ENCODE measurements around the gene CLIP4. TPM values are rescaled to one million over a fixed set of nuclear protein-coding genes. Genes with fewer than 3 reads are reported as not detected.

Gene CLIP4
- total and polyA plus RNA-seq, 2 experiments from 2014 or later, result 0.06 to 0.14 TPM

DNA sequence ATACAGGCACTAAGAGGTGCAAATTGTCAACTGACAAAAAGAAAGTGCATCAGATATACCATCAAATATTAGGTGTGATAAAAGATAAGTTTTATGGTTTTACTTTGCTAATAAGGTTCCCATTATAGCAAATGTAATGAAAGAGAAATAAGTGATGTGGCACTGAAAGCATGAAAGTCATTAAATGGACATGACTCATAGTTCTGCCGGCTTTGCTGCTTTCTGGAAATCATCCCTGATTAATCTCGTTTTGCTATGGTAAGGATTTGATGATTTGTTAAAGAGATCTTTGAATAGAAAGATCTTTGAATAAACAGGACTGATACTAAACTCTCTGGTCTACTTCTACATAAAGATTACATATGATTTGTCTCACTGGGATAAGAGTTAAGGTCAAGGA lies 72.7 kb downstream of the CLIP4 start (continued):
- TF ChIP-seq, protein P1, sequence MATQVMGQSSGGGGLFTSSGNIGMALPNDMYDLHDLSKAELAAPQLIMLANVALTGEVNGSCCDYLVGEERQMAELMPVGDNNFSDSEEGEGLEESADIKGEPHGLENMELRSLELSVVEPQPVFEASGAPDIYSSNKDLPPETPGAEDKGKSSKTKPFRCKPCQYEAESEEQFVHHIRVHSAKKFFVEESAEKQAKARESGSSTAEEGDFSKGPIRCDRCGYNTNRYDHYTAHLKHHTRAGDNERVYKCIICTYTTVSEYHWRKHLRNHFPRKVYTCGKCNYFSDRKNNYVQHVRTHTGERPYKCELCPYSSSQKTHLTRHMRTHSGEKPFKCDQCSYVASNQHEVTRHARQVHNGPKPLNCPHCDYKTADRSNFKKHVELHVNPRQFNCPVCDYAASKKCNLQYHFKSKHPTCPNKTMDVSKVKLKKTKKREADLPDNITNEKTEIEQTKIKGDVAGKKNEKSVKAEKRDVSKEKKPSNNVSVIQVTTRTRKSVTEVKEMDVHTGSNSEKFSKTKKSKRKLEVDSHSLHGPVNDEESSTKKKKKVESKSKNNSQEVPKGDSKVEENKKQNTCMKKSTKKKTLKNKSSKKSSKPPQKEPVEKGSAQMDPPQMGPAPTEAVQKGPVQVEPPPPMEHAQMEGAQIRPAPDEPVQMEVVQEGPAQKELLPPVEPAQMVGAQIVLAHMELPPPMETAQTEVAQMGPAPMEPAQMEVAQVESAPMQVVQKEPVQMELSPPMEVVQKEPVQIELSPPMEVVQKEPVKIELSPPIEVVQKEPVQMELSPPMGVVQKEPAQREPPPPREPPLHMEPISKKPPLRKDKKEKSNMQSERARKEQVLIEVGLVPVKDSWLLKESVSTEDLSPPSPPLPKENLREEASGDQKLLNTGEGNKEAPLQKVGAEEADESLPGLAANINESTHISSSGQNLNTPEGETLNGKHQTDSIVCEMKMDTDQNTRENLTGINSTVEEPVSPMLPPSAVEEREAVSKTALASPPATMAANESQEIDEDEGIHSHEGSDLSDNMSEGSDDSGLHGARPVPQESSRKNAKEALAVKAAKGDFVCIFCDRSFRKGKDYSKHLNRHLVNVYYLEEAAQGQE (IDR thresholded peaks at IDR 0.05; ENCODE audit: unreplicated experiment), result no peak
- TF ChIP-seq JUNB (IDR thresholded peaks at IDR 0.05; ENCODE audit: unreplicated experiment) (no peak), ZNF114 (CRISPR knock-in tag; IDR thresholded peaks at IDR 0.05) (no peak), STAT1 (IDR thresholded peaks at IDR 0.05; ENCODE audit: unreplicated experiment) (no peak), NANOG (IDR thresholded peaks at IDR 0.05; ENCODE audit: borderline replicate concordance) (no peak), EZH2 (IDR thresholded peaks at IDR 0.05; ENCODE audit: low read depth, unreplicated experiment) (no peak), EZH2phosphoT487 (IDR thresholded peaks at IDR 0.05; ENCODE audit: unreplicated experiment) (no peak)
- TF ChIP-seq, protein P2, sequence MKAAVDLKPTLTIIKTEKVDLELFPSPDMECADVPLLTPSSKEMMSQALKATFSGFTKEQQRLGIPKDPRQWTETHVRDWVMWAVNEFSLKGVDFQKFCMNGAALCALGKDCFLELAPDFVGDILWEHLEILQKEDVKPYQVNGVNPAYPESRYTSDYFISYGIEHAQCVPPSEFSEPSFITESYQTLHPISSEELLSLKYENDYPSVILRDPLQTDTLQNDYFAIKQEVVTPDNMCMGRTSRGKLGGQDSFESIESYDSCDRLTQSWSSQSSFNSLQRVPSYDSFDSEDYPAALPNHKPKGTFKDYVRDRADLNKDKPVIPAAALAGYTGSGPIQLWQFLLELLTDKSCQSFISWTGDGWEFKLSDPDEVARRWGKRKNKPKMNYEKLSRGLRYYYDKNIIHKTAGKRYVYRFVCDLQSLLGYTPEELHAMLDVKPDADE (IDR thresholded peaks at IDR 0.05), result no peak

DNA sequence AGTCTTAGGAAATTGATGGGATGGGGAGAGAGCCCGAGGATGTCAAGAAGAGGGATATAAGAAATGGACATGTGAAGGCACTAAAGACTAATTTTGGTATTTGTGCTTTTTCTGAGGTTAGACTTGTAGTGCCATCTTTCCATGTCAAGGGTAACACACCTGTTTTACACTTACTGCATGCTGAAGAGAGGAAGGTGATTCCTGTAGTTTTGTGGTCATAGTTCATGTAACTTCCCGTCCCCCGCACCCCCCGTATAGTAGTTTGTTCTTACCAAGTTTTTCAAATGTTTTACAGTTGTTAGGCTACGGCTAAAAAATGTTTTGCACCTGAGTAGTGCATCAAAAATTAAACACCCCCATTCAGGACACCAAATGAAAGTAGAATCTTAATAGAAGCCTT lies 73.8 kb downstream of the CLIP4 start:
- H3K27ac Mint-ChIP-seq, result no peak overlapping the region
- no peaks in the 10 kb centered on the region for H3K27me3 Mint-ChIP-seq (ENCODE audit: insufficient read depth, low read depth, poor library complexity)
- H3K4me3 ChIP-seq, result no peak overlapping the region
- H3K4me2 ChIP-seq, result no peak overlapping the region
- ATAC-seq (no peak), DNase-seq (ENCODE audit: low spot score) (no peak)
- H3K27ac ChIP-seq (ENCODE audit: low read depth), result no peak overlapping the region
- no peak overlapping the region for H2AFZ ChIP-seq
- no peaks in the 10 kb centered on the region for H3K79me2 ChIP-seq (replicated peaks; ENCODE audit: insufficient read depth)
- peaks cover 8% of the 10 kb centered on the region for H3K9me3 Mint-ChIP-seq
- H3K4me3 Mint-ChIP-seq, result no peak overlapping the region
- H3F3A ChIP-seq (replicated peaks; ENCODE audit: low read depth), result no peaks in the 10 kb centered on the region
- H3K36me3 ChIP-seq (ENCODE audit: insufficient read depth), result no peaks in the 10 kb centered on the region
- no peaks in the 10 kb centered on the region for H3K27me3 ChIP-seq (ENCODE audit: insufficient read depth)
- H4K20me1 ChIP-seq (replicated peaks; ENCODE audit: insufficient read depth), result no peaks in the 10 kb centered on the region
- no peaks in the 10 kb centered on the region for H3K9me2 ChIP-seq (ENCODE audit: insufficient read depth)
- no peaks in the 10 kb centered on the region for H3K4me1 Mint-ChIP-seq
- TF ChIP-seq NANOG (IDR thresholded peaks at IDR 0.05; ENCODE audit: borderline replicate concordance), result no peak
- TF ChIP-seq, protein P3, sequence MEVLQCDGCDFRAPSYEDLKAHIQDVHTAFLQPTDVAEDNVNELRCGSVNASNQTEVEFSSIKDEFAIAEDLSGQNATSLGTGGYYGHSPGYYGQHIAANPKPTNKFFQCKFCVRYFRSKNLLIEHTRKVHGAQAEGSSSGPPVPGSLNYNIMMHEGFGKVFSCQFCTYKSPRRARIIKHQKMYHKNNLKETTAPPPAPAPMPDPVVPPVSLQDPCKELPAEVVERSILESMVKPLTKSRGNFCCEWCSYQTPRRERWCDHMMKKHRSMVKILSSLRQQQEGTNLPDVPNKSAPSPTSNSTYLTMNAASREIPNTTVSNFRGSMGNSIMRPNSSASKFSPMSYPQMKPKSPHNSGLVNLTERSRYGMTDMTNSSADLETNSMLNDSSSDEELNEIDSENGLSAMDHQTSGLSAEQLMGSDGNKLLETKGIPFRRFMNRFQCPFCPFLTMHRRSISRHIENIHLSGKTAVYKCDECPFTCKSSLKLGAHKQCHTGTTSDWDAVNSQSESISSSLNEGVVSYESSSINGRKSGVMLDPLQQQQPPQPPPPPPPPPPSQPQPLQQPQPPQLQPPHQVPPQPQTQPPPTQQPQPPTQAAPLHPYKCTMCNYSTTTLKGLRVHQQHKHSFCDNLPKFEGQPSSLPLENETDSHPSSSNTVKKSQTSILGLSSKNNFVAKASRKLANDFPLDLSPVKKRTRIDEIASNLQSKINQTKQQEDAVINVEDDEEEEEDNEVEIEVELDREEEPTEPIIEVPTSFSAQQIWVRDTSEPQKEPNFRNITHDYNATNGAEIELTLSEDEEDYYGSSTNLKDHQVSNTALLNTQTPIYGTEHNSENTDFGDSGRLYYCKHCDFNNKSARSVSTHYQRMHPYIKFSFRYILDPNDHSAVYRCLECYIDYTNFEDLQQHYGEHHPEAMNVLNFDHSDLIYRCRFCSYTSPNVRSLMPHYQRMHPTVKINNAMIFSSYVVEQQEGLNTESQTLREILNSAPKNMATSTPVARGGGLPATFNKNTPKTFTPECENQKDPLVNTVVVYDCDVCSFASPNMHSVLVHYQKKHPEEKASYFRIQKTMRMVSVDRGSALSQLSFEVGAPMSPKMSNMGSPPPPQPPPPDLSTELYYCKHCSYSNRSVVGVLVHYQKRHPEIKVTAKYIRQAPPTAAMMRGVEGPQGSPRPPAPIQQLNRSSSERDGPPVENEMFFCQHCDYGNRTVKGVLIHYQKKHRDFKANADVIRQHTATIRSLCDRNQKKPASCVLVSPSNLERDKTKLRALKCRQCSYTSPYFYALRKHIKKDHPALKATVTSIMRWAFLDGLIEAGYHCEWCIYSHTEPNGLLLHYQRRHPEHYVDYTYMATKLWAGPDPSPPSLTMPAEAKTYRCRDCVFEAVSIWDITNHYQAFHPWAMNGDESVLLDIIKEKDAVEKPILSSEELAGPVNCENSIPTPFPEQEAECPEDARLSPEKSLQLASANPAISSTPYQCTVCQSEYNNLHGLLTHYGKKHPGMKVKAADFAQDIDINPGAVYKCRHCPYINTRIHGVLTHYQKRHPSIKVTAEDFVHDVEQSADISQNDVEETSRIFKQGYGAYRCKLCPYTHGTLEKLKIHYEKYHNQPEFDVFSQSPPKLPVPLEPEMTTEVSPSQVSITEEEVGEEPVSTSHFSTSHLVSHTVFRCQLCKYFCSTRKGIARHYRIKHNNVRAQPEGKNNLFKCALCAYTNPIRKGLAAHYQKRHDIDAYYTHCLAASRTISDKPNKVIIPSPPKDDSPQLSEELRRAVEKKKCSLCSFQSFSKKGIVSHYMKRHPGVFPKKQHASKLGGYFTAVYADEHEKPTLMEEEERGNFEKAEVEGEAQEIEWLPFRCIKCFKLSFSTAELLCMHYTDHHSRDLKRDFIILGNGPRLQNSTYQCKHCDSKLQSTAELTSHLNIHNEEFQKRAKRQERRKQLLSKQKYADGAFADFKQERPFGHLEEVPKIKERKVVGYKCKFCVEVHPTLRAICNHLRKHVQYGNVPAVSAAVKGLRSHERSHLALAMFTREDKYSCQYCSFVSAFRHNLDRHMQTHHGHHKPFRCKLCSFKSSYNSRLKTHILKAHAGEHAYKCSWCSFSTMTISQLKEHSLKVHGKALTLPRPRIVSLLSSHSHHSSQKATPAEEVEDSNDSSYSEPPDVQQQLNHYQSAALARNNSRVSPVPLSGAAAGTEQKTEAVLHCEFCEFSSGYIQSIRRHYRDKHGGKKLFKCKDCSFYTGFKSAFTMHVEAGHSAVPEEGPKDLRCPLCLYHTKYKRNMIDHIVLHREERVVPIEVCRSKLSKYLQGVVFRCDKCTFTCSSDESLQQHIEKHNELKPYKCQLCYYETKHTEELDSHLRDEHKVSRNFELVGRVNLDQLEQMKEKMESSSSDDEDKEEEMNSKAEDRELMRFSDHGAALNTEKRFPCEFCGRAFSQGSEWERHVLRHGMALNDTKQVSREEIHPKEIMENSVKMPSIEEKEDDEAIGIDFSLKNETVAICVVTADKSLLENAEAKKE (CRISPR knock-in tag; IDR thresholded peaks at IDR 0.05), result no peak
- TF ChIP-seq ZNF114 (CRISPR knock-in tag; IDR thresholded peaks at IDR 0.05), result no peak
- TF ChIP-seq JUNB (IDR thresholded peaks at IDR 0.05; ENCODE audit: unreplicated experiment), result no peak
- TF ChIP-seq POLR2AphosphoS5 (IDR thresholded peaks at IDR 0.05; ENCODE audit: low read depth), result no peak
- no peak for TF ChIP-seq EZH2 (IDR thresholded peaks at IDR 0.05; ENCODE audit: low read depth, unreplicated experiment)
- H3K4me1 ChIP-seq (ENCODE audit: insufficient read depth), result no peaks in the 10 kb centered on the region
- no peaks in the 10 kb centered on the region for H3K36me3 Mint-ChIP-seq (ENCODE audit: low read depth)
